Transverse colon (tissue), 3 donors: Measurements from ENCODE around the gene GGA1.

Experiments used
- CTCF ChIP-seq, 5 experiments: fragments of 200-600 bp in 3 of 5; fragments of 450-650 bp in 2 of 5; sonication (generic) in 3 of 5; IDR thresholded peaks; 1 replicate in 2 of 5; 2 replicates in 3 of 5; pipeline ENCODE4 v1.5.1; 2016 to 2017; ENCODE audit warnings: antibody characterized with exemption in 5 of 5, inconsistent platforms in 3 of 5, mild to moderate bottlenecking in 2 of 5, moderate library complexity in 1 of 5
- POLR2A ChIP-seq: fragments of 450-650 bp; IDR thresholded peaks from one replicate; pipeline ENCODE4 v1.6.1; 2016; ENCODE audit warnings: antibody characterized with exemption, mild to moderate bottlenecking, moderate library complexity

- TF ChIP-seq POLR2A (peak; percentile 61), CTCF (IDR thresholded peaks at IDR 0.05) (no peak)
Observed at GRCh38 chr22:37674951-37675929, 66.6 kb downstream of the GGA1 start, which contains the start of gene LGALS1.
